ENCODE data around the gene ZNF726.
"Not testable (repeated sequence)": the region's sequence is repeated elsewhere in the genome, so short reads cannot be mapped to it uniquely, and the experiment has no call there.

ZNF726 gene

GRCh38 chr19:23914402-23915286 is at the start of gene ZNF726:
TSS of gene ZNF726 (plus strand) at chr19:23914886. CDS start at chr19:23914995, 109 bp downstream.
- peak; percentile 74 to 89 (median 83) for DNase-seq

GRCh38 chr19:23867895-23868294 is 46.8 kb upstream of the ZNF726 start:
- no peak for DNase-seq

GRCh38 chr19:23868630-23869029 is 46.1 kb upstream of the ZNF726 start:
- DNase-seq, result no peak

- no peak for DNase-seq
These were observed 42.3 kb upstream of the ZNF726 start for GRCh38 chr19:23872282-23872919.

- no peak for DNase-seq
These were observed 38.4 kb upstream of the ZNF726 start for GRCh38 chr19:23876261-23876660.

- not testable (repeated sequence) for DNase-seq
These were observed 37.9 kb upstream of the ZNF726 start for GRCh38 chr19:23876756-23877155.

GRCh38 chr19:23882493-23882892 is 32.2 kb upstream of the ZNF726 start:
- DNase-seq, result peak in 1 of 6 experiments; percentile 1

- no peak for DNase-seq
These were observed 30.3 kb upstream of the ZNF726 start for GRCh38 chr19:23884363-23884762.

GRCh38 chr19:23887642-23888041 is 27.0 kb upstream of the ZNF726 start:
- no peak for DNase-seq

GRCh38 chr19:23896096-23896495 is 18.6 kb upstream of the ZNF726 start:
- DNase-seq, result not testable (repeated sequence)

- DNase-seq, result no peak
These were observed 17.8 kb upstream of the ZNF726 start for GRCh38 chr19:23896912-23897311.

- DNase-seq, result no peak
These were observed 13.3 kb upstream of the ZNF726 start for GRCh38 chr19:23901360-23901759.

- DNase-seq, result no peak
These were observed 10.3 kb upstream of the ZNF726 start for GRCh38 chr19:23904406-23904805.

- no peak for DNase-seq
These were observed 8.9 kb upstream of the ZNF726 start for GRCh38 chr19:23905771-23906170.

GRCh38 chr19:23906835-23907234 is 7.9 kb upstream of the ZNF726 start:
- DNase-seq, result no peak

GRCh38 chr19:23908165-23908564 is 6.5 kb upstream of the ZNF726 start:
- DNase-seq, result no peak

GRCh38 chr19:23909222-23909621 is 5.5 kb upstream of the ZNF726 start:
- no peak for DNase-seq

- DNase-seq, result no peak
These were observed 755 bp upstream of the ZNF726 start for GRCh38 chr19:23913931-23914330.

GRCh38 chr19:23916991-23917390 is 2.3 kb downstream of the ZNF726 start:
- no peak for DNase-seq

GRCh38 chr19:23917856-23918255 is 3.2 kb downstream of the ZNF726 start:
- no peak for DNase-seq

- DNase-seq, result no peak
These were observed 10.6 kb downstream of the ZNF726 start for GRCh38 chr19:23925285-23925684.

GRCh38 chr19:23932878-23933277 is 18.2 kb downstream of the ZNF726 start:
- DNase-seq, result no peak

GRCh38 chr19:23937031-23937430 is 22.3 kb downstream of the ZNF726 start:
- DNase-seq, result not testable (repeated sequence)

GRCh38 chr19:23943411-23943810 is 28.7 kb downstream of the ZNF726 start:
- no peak for DNase-seq

Measured in stimulated activated naive CD4-positive, alpha-beta T cell (primary cell).